Glutamatergic neuron (in vitro differentiated cells): ENCODE data around the gene CACNA1C. TPM values are rescaled to one million over a fixed set of nuclear protein-coding genes. Genes with fewer than 3 reads are reported as not detected.

Experiments used
- DNase-seq: peaks from one replicate; pipeline ENCODE4 v3.0.0; 2022
- H3K27ac Mint-ChIP-seq: one replicate; pipeline ENCODE4 v1.8.0; 2020; ENCODE audit warnings: mild to moderate bottlenecking, mixed read lengths, inconsistent platforms; ENCODE audit not compliant: unreplicated experiment
- H3K27me3 Mint-ChIP-seq: one replicate; pipeline ENCODE4 v1.8.0; 2020; ENCODE audit warnings: mild to moderate bottlenecking, moderate library complexity, mixed read lengths, inconsistent platforms; ENCODE audit not compliant: unreplicated experiment
- H3K36me3 Mint-ChIP-seq: one replicate; pipeline ENCODE4 v1.8.0; 2020; ENCODE audit warnings: mild to moderate bottlenecking, mixed read lengths, inconsistent platforms; ENCODE audit not compliant: unreplicated experiment
- H3K4me1 Mint-ChIP-seq: one replicate; pipeline ENCODE4 v1.8.0; 2020; ENCODE audit warnings: mild to moderate bottlenecking, low read depth, mixed read lengths, inconsistent platforms; ENCODE audit not compliant: unreplicated experiment
- H3K4me3 Mint-ChIP-seq: one replicate; pipeline ENCODE4 v1.8.0; 2020; ENCODE audit warnings: mild to moderate bottlenecking, mixed read lengths, inconsistent platforms; ENCODE audit not compliant: unreplicated experiment
- H3K9me3 Mint-ChIP-seq: one replicate; pipeline ENCODE4 v1.8.0; 2020; ENCODE audit warnings: mild to moderate bottlenecking, moderate library complexity, mixed read lengths, inconsistent platforms; ENCODE audit not compliant: unreplicated experiment
- total RNA-seq: library from RNA; stranded (reverse); fragmentation: NEBNext Ultra II Directional; extraction: Animal tissue kit (Norgen Biotek cat#: 25700); gene quantifications from one replicate; pipeline ENCODE4 v1.2.1, GENCODE V29; 2021; ENCODE audit not compliant: unreplicated experiment
- TF ChIP-seq, protein P1 (sequence below): fragments of 200-600 bp; sonication (generic); IDR thresholded peaks from one replicate; pipeline ENCODE4 v1.5.0; 2021; ENCODE audit not compliant: partially characterized antibody, unreplicated experiment

Gene CACNA1C
- total RNA-seq, 1 donor from 2014 or later, result 11.0 TPM

DNA sequence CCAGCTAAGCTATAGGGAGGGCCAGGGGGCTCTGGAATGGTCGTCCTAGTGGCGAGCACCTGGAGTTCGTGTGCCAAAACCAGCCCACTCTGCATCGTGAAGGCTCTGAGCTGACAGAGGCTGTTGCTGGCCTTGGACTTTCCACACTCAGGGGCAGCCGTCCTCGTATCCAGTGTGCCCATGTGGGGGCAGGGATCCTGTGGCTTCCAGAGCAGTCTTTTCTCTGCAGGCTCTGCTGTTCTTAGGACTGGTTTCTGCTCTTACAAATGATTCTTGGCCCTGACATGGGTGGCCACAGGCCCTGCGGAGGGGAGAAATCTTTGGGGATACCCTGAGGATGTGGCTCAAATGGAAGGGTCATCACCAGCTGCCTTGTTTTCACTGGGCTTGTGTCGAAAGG lies 564.6 kb downstream of the CACNA1C start:
- Mint-ChIP-seq H3K27me3 (peaks cover 3% of the 10 kb centered on the region), H3K27ac (no peak overlapping the region), H3K36me3 (peaks cover 10% of the 10 kb centered on the region), H3K4me1 (peaks cover 8% of the 10 kb centered on the region), H3K4me3 (no peak overlapping the region), H3K9me3 (no peaks in the 10 kb centered on the region)
- TF ChIP-seq, protein P1, sequence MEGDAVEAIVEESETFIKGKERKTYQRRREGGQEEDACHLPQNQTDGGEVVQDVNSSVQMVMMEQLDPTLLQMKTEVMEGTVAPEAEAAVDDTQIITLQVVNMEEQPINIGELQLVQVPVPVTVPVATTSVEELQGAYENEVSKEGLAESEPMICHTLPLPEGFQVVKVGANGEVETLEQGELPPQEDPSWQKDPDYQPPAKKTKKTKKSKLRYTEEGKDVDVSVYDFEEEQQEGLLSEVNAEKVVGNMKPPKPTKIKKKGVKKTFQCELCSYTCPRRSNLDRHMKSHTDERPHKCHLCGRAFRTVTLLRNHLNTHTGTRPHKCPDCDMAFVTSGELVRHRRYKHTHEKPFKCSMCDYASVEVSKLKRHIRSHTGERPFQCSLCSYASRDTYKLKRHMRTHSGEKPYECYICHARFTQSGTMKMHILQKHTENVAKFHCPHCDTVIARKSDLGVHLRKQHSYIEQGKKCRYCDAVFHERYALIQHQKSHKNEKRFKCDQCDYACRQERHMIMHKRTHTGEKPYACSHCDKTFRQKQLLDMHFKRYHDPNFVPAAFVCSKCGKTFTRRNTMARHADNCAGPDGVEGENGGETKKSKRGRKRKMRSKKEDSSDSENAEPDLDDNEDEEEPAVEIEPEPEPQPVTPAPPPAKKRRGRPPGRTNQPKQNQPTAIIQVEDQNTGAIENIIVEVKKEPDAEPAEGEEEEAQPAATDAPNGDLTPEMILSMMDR, result no peak
- DNase-seq, result no peak

DNA sequence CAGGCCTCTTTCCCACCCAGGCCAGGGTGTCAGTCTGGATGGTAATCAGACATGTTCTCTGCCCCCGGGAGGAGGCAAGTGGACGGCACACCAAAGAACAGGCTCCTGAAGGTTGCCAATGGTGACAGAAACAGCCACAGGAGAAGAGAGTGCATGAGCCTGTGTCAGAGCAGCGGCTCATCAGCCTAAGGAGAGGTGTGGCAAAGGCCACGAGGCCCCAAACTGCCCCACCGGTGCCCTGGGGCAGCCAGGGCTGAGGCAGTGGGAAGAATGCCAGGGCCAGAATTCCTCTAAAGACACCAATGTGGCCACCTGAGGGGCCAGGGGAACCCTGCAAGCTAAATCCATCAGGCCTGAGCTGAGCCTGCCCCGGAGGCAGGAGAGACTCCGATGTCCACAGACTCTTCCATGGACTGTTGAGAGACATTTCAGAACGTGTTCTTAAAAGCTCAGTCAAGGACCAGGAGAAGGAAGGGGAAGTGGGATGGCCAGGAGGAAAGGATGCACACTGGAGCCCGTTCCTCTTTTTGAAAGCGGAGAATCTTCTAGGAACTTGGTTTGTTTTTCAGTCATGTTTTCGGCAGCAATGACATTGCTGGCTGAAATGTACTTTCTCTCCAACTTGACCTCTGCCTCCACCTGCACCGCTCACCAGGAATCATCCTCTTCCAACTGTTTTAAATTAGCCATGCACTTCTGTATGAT lies 565.7 kb downstream of the CACNA1C start:
- TF ChIP-seq, protein P1, result no peak
- peaks cover 8% of the 10 kb centered on the region for H3K4me1 Mint-ChIP-seq
- no peak for DNase-seq
- no peak overlapping the region for H3K27ac Mint-ChIP-seq
- no peaks in the 10 kb centered on the region for H3K9me3 Mint-ChIP-seq
- H3K4me3 Mint-ChIP-seq, result no peak overlapping the region
- H3K36me3 Mint-ChIP-seq, result peaks cover 10% of the 10 kb centered on the region
- H3K27me3 Mint-ChIP-seq, result peaks cover 3% of the 10 kb centered on the region

DNA sequence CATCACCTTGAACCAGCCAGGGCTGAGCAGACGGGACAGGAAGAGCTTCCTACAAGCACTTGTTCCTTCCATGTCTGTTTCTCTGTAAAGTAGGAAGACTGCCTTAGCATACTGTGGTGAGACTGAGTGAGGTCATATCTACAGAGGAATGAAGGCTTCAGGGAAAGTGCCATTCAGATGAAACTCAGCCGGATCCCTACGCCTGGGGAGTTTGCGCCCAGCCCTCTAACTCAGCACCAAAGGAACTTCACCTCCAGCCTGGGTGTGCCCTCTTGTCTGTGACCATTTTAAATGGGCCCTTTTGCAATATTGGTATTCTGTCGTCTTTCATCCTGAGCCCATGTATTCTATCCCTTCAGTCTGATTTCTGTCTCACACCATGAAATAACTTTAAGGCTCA lies 566.3 kb downstream of the CACNA1C start:
- DNase-seq, result no peak
- H3K4me3 Mint-ChIP-seq, result no peak overlapping the region
- TF ChIP-seq, protein P1, result no peak
- peaks cover 8% of the 10 kb centered on the region for H3K4me1 Mint-ChIP-seq
- no peaks in the 10 kb centered on the region for H3K9me3 Mint-ChIP-seq
- H3K36me3 Mint-ChIP-seq, result peaks cover 10% of the 10 kb centered on the region
- no peak overlapping the region for H3K27ac Mint-ChIP-seq
- H3K27me3 Mint-ChIP-seq, result peaks cover 3% of the 10 kb centered on the region

DNA sequence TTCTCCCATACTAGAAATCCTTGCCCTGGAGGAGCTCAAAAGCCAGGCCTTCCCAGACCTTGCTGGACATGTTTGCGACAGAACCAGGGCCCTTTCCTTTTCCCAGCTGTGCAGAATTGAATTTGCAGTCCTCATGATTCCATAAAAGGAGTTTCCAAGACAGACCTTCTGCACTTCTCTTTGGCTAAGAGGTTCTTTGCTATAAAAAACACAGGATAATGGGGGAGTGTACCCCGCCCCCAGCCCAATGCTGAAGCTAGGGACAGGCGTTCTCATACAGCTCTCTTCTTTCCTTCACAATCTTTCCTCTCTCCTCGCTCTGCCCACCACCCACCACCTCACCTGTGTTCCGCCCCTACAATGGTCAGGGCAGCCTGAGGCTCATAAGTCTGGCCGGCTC lies 569.7 kb downstream of the CACNA1C start:
- H3K4me3 Mint-ChIP-seq, result no peak overlapping the region
- no peak overlapping the region for H3K27ac Mint-ChIP-seq
- peaks cover 12% of the 10 kb centered on the region for H3K4me1 Mint-ChIP-seq
- H3K9me3 Mint-ChIP-seq, result peaks cover 4% of the 10 kb centered on the region
- peaks cover 10% of the 10 kb centered on the region for H3K36me3 Mint-ChIP-seq
- TF ChIP-seq, protein P1, result no peak
- H3K27me3 Mint-ChIP-seq, result peaks cover 3% of the 10 kb centered on the region
- no peak for DNase-seq

DNA sequence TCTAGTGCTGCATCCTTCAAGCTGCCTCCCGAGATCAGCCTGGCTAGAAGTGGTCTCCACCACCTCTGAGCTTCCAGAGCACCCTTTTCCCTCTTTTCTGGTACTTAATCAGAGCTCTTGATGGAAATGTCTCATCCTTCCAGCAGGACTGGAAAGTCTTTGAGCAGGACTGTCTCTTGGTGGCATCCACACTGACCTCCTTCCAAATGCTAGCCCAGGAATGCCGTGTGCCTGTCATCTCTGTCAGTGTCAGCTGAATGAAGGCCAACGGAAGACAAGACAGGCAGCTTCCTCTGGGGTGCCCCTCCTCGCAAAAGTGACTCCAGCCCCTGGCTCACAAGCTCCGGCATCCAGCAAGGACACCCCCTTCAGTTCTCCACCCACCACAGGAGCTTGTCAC lies 570.7 kb downstream of the CACNA1C start:
- Mint-ChIP-seq H3K27me3 (peaks cover 3% of the 10 kb centered on the region), H3K4me1 (peaks cover 14% of the 10 kb centered on the region), H3K9me3 (peaks cover 4% of the 10 kb centered on the region), H3K4me3 (no peak overlapping the region), H3K27ac (no peak overlapping the region), H3K36me3 (peaks cover 10% of the 10 kb centered on the region)
- DNase-seq, result no peak
- TF ChIP-seq, protein P1, result no peak
